ENCODE results near the gene EVL.

Gene EVL

GRCh38 chr14:100106250-100107112 is 41.3 kb downstream of the EVL start:
- Histone ChIP-seq H3K4me3 (ENCODE audit: low read length) (no peak overlapping the region), H3K27ac (ENCODE audit: low read length) (no peak overlapping the region), H2AFZ (ENCODE audit: low read depth, low read length) (no peak overlapping the region), H3K27me3 (ENCODE audit: low read depth, low read length) (no peaks in the 10 kb centered on the region), H3K4me1 (ENCODE audit: low read length) (peaks cover 6% of the 10 kb centered on the region), H3K79me2 (ENCODE audit: low read length) (no peaks in the 10 kb centered on the region), H4K20me1 (ENCODE audit: insufficient read depth, low read length) (no peaks in the 10 kb centered on the region), H3K4me2 (ENCODE audit: low read length) (no peak overlapping the region), H3K9ac (ENCODE audit: low read length) (no peak overlapping the region), H3K36me3 (replicated peaks; ENCODE audit: low read depth, low read length) (no peaks in the 10 kb centered on the region), H3K9me3 (ENCODE audit: insufficient read depth, low read length) (no peaks in the 10 kb centered on the region)
- no peak for TF ChIP-seq CTCF (IDR thresholded peaks at IDR 0.05; ENCODE audit: low read depth, low read length)
- no peak for TF ChIP-seq EZH2phosphoT487 (IDR thresholded peaks at IDR 0.05; ENCODE audit: low read depth)

- no peaks in the 10 kb centered on the region for H3K36me3 ChIP-seq (replicated peaks; ENCODE audit: low read depth, low read length)
- TF ChIP-seq EZH2phosphoT487 (IDR thresholded peaks at IDR 0.05; ENCODE audit: low read depth): no peak
- no peak for TF ChIP-seq CTCF (IDR thresholded peaks at IDR 0.05; ENCODE audit: low read depth, low read length)
- H3K4me2 ChIP-seq (ENCODE audit: low read length): no peak overlapping the region
- H3K9me3 ChIP-seq (ENCODE audit: insufficient read depth, low read length): no peaks in the 10 kb centered on the region
- H3K27ac ChIP-seq (ENCODE audit: low read length): no peak overlapping the region
- H2AFZ ChIP-seq (ENCODE audit: low read depth, low read length): no peak overlapping the region
- H3K9ac ChIP-seq (ENCODE audit: low read length): no peak overlapping the region
- no peaks in the 10 kb centered on the region for H3K79me2 ChIP-seq (ENCODE audit: low read length)
- H3K27me3 ChIP-seq (ENCODE audit: low read depth, low read length): no peaks in the 10 kb centered on the region
- H3K4me1 ChIP-seq (ENCODE audit: low read length): peaks cover 6% of the 10 kb centered on the region
- no peaks in the 10 kb centered on the region for H4K20me1 ChIP-seq (ENCODE audit: insufficient read depth, low read length)
- no peak overlapping the region for H3K4me3 ChIP-seq (ENCODE audit: low read length)
These were observed 42.0 kb downstream of the EVL start for GRCh38 chr14:100107236-100107635.

- Histone ChIP-seq H3K9me3 (ENCODE audit: insufficient read depth, low read length) (no peaks in the 10 kb centered on the region), H3K27ac (ENCODE audit: low read length) (no peak overlapping the region), H3K4me2 (ENCODE audit: low read length) (no peak overlapping the region), H3K79me2 (ENCODE audit: low read length) (no peaks in the 10 kb centered on the region), H4K20me1 (ENCODE audit: insufficient read depth, low read length) (no peaks in the 10 kb centered on the region), H3K4me1 (ENCODE audit: low read length) (peaks cover 6% of the 10 kb centered on the region), H3K36me3 (replicated peaks; ENCODE audit: low read depth, low read length) (no peaks in the 10 kb centered on the region), H2AFZ (ENCODE audit: low read depth, low read length) (no peak overlapping the region), H3K27me3 (ENCODE audit: low read depth, low read length) (no peaks in the 10 kb centered on the region), H3K9ac (ENCODE audit: low read length) (no peak overlapping the region), H3K4me3 (ENCODE audit: low read length) (no peak overlapping the region)
- TF ChIP-seq CTCF (IDR thresholded peaks at IDR 0.05; ENCODE audit: low read depth, low read length): peak; percentile 85
- TF ChIP-seq EZH2phosphoT487 (IDR thresholded peaks at IDR 0.05; ENCODE audit: low read depth): no peak
These were observed 43.0 kb downstream of the EVL start for GRCh38 chr14:100108042-100108825.
